Upper lobe of right lung (tissue), 1 donor: ENCODE results near the gene CTSZ. TPM values are rescaled to one million over a fixed set of nuclear protein-coding genes. Genes with fewer than 3 reads are reported as not detected.

ENCODE experiments used
- ATAC-seq: fragments of 200-7000 bp; cut with Tn5 transposase; one replicate; pipeline ENCODE4 v1.9.1; 2020; ENCODE audit warnings: mild to moderate bottlenecking, moderate library complexity
- DNase-seq: peaks from one replicate; pipeline ENCODE4 v3.0.0-alpha.2; 2020
- H3K27ac ChIP-seq: fragments of 200-600 bp; one replicate; pipeline ENCODE4 v1.8.0; 2022
- H3K27me3 ChIP-seq: fragments of 200-600 bp; one replicate; pipeline ENCODE4 v1.8.0; 2022; ENCODE audit warnings: mild to moderate bottlenecking
- H3K36me3 ChIP-seq: fragments of 200-600 bp; one replicate; pipeline ENCODE4 v1.8.0; 2022
- H3K4me1 ChIP-seq: fragments of 200-600 bp; one replicate; pipeline ENCODE4 v1.8.0; 2022
- H3K4me3 ChIP-seq: fragments of 200-600 bp; one replicate; pipeline ENCODE4 v1.8.0; 2022; ENCODE audit warnings: mild to moderate bottlenecking
- H3K9me3 ChIP-seq: fragments of 200-600 bp; one replicate; pipeline ENCODE4 v1.8.0; 2022
- intact Hi-C: fragments of 100-400 bp; cut with DNase I; formaldehyde crosslinking; loops from one replicate; pipeline ENCODE4 v1.11.0; 2022
- total RNA-seq: library from RNA; stranded (reverse); fragmentation: NEBNext Ultra II Directional; extraction: Animal tissue kit (Norgen Biotek cat#: 25700); gene quantifications from one replicate; pipeline ENCODE4 v1.2.1, GENCODE V29; 2021
- TF ChIP-seq, protein P1 (sequence below): fragments of 200-600 bp; IDR thresholded peaks from one replicate; pipeline ENCODE4 v1.8.0; 2022; ENCODE audit warnings: antibody characterized with exemption
- donor health status: DM: no; HTN: yes; CAD: no; lungs with severe emphysema.

The CTSZ gene
- total RNA-seq, 1 donor from 2014 or later = 355 TPM

DNA sequence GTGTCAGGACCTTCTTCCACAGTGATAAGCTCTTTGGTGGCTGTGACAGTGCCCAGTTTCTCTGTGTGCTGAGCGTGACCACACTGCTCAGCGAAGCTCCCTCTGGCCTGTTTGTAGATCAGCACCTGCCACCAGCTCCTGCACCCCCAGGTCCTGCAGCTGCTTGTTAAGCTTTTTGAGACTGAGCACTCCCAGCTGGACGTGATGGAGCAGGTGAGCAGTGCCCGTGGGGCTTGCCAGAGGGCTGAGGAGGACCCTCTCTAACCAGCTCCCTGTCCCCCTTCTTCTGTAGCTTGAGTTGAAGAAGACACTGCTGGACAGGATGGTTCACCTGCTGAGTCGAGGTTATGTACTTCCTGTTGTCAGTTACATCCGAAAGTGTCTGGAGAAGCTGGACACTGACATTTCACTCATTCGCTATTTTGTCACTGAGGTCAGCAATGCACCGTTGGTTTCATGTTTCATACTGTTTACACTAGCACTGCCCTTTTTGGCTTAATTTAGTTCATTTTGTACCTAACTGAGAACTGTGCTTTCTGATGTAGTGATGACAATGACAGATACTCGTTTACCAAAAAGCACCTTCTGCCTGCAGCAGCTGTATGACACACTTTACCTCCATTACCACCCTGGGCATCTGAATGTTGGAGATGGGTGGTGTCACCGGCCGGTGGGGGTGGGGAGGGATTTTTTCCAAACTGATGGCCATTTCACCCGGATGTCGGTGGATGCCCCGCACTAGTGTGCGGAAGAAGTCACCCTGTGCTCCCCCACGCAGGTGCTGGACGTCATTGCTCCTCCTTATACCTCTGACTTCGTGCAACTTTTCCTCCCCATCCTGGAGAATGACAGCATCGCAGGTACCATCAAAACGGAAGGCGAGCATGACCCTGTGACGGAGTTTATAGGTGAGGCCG lies 13.5 kb downstream of the CTSZ start:
- Histone ChIP-seq H3K9me3 (no peaks in the 10 kb centered on the region), H3K27ac (no peak overlapping the region), H3K4me3 (no peak overlapping the region), H3K4me1 (peaks cover 4% of the 10 kb centered on the region), H3K27me3 (no peaks in the 10 kb centered on the region), H3K36me3 (peaks cover 98% of the 10 kb centered on the region)
- DNase-seq = no peak
- intact Hi-C loops = no loop called here
- TF ChIP-seq, protein P1, sequence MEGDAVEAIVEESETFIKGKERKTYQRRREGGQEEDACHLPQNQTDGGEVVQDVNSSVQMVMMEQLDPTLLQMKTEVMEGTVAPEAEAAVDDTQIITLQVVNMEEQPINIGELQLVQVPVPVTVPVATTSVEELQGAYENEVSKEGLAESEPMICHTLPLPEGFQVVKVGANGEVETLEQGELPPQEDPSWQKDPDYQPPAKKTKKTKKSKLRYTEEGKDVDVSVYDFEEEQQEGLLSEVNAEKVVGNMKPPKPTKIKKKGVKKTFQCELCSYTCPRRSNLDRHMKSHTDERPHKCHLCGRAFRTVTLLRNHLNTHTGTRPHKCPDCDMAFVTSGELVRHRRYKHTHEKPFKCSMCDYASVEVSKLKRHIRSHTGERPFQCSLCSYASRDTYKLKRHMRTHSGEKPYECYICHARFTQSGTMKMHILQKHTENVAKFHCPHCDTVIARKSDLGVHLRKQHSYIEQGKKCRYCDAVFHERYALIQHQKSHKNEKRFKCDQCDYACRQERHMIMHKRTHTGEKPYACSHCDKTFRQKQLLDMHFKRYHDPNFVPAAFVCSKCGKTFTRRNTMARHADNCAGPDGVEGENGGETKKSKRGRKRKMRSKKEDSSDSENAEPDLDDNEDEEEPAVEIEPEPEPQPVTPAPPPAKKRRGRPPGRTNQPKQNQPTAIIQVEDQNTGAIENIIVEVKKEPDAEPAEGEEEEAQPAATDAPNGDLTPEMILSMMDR = no peak
- ATAC-seq = peak; percentile 6

DNA sequence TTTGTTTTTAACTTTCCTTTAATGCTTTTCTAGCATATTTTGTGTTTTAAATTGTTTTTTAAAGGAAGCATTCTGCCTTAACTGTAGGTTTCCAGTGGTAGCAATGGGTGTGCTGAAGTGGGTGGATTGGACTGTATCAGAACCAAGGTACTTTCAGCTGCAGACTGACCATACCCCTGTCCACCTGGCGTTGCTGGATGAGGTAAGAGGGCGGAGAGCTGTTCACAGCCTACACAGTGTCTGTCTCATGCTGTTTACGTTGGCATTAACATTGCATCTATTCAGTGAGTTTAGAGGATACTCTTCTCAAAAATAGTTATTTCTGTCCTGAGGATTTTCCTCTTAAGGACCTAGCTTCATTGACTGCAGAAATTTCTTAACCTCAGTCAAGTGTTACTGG lies 14.1 kb downstream of the CTSZ start:
- TF ChIP-seq, protein P1 = no peak
- Histone ChIP-seq H3K36me3 (peaks cover 98% of the 10 kb centered on the region), H3K4me3 (no peak overlapping the region), H3K4me1 (peaks cover 4% of the 10 kb centered on the region), H3K27me3 (no peaks in the 10 kb centered on the region), H3K9me3 (no peaks in the 10 kb centered on the region), H3K27ac (no peak overlapping the region)
- intact Hi-C loops = no loop called here
- ATAC-seq = no peak
- no peak for DNase-seq

DNA sequence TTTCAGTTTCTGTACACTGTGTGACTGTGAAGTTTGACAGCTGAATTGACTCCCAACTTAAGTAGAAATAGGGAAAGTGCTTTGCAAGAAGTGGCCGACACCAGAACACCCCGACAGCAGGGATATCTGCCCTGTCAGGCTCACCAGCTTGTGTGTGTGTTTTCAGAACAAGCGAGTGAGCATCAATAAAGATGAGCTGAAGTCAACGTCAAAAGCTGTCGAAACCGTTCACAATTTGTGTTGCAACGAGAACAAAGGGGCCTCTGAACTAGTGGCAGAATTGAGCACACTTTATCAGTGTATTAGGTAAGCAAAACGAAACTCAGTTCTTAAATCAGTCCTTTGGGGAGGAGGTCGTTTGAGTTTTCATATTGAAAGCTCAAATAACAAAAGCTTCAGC lies 15.3 kb downstream of the CTSZ start:
- ATAC-seq (no peak), DNase-seq (no peak)
- Histone ChIP-seq H3K36me3 (peaks cover 98% of the 10 kb centered on the region), H3K27me3 (no peaks in the 10 kb centered on the region), H3K9me3 (no peaks in the 10 kb centered on the region), H3K27ac (no peak overlapping the region), H3K4me1 (peaks cover 4% of the 10 kb centered on the region), H3K4me3 (no peak overlapping the region)
- TF ChIP-seq, protein P1 = no peak
- intact Hi-C loops = no loop called here

DNA sequence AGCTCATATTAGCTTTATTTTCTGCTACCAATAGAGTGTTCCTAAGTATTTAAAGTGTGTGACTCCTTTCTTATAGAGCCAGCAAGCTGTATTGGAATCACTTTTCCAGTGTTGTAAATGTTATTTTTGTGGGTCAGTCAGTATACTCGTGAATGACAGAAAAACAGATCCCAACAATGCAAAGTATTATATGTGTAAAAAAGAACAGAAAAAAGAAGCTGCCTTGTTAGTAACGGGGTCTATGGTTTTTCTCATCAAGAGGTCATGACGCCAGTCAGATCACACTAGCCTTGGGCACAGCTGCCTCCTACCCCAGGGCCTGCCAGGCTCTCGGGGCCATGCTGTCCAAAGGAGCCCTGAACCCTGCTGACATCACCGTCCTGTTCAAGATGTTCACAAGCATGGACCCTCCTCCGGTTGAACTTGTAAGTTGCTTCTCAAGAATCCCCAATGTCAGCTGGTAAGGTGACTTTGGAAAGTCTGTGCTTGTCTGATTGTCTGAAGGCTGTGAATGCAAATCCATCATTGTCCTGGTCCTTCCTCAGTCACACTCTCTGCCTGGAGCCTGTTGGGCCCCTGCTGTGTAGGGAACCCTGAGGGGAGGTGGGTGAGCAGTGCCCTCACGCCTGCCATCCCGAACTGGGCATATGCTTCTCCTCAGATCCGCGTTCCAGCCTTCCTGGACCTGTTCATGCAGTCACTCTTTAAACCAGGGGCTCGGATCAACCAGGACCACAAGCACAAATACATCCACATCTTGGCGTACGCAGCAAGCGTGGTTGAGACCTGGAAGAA lies 16.2 kb downstream of the CTSZ start:
- no peak for DNase-seq
- Histone ChIP-seq H3K4me1 (peaks cover 4% of the 10 kb centered on the region), H3K27ac (no peak overlapping the region), H3K9me3 (no peaks in the 10 kb centered on the region), H3K27me3 (no peaks in the 10 kb centered on the region), H3K36me3 (peaks cover 98% of the 10 kb centered on the region), H3K4me3 (no peak overlapping the region)
- TF ChIP-seq, protein P1 = no peak
- intact Hi-C loops = no loop called here
- no peak for ATAC-seq

DNA sequence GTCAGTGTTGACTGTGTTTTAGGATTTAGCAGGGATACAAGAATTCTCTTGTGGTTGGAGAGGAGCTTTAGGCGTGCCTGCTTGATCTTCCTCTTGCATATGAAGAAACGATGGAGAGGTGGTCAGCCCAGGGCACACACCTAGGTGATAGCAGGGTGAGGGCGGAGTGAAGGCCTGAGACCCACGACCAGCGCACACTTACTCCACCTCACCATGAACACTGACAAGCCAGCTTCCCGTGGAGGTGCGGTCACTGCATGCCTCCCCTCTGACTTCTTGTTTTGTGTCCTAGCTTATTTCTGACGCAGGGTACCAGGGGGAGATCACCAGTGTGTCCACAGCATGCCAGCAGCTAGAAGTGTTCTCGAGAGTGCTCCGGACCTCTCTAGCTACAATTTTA lies 17.9 kb downstream of the CTSZ start:
- TF ChIP-seq, protein P1 = no peak
- Histone ChIP-seq H3K27ac (no peak overlapping the region), H3K4me3 (no peak overlapping the region), H3K27me3 (no peaks in the 10 kb centered on the region), H3K4me1 (peaks cover 1% of the 10 kb centered on the region), H3K9me3 (no peaks in the 10 kb centered on the region), H3K36me3 (peaks cover 82% of the 10 kb centered on the region)
- intact Hi-C loops = no loop called here
- no peak for ATAC-seq
- DNase-seq = no peak
